ENCODE measurements around the gene SFMBT1. TPM values are rescaled to one million over a fixed set of nuclear protein-coding genes. Genes with fewer than 3 reads are reported as not detected.

SFMBT1 gene
- total RNA-seq, 1 donor = 11.6 TPM

- Histone ChIP-seq H3K27me3 (ENCODE audit: insufficient read depth, low read length) (peaks cover 5% of the 10 kb centered on the region), H4K20me1 (ENCODE audit: insufficient read depth, low read length) (no peaks in the 10 kb centered on the region), H3K4me2 (ENCODE audit: insufficient read depth, low read length) (no peak overlapping the region), H3K79me2 (ENCODE audit: insufficient read depth, low read length) (no peaks in the 10 kb centered on the region), H3K4me1 (ENCODE audit: insufficient read depth, low read length) (no peaks in the 10 kb centered on the region), H3K27ac (ENCODE audit: low read depth, low read length) (no peak overlapping the region), H3K9me3 (ENCODE audit: low read depth, low read length) (no peaks in the 10 kb centered on the region), H3K4me3 (ENCODE audit: insufficient read depth, low read length) (no peak overlapping the region), H2AFZ (ENCODE audit: low read length) (no peak overlapping the region), H3K36me3 (ENCODE audit: insufficient read depth, low read length) (no peaks in the 10 kb centered on the region)
- no peak for DNase-seq (ENCODE audit: insufficient read length, low spot score, missing footprints)
- no peak for TF ChIP-seq CTCF (IDR thresholded peaks at IDR 0.05; ENCODE audit: extremely low read depth, low read depth, low read length)
Measured at GRCh38 chr3:53049987-53050386, 4.1 kb upstream of the SFMBT1 start.

- Histone ChIP-seq H3K4me2 (ENCODE audit: insufficient read depth, low read length) (peak overlapping the region; percentile 76), H2AFZ (ENCODE audit: low read length) (peak overlapping the region; percentile 84), H3K4me1 (ENCODE audit: insufficient read depth, low read length) (peaks cover 4% of the 10 kb centered on the region), H3K27me3 (ENCODE audit: insufficient read depth, low read length) (peaks cover 5% of the 10 kb centered on the region), H3K36me3 (ENCODE audit: insufficient read depth, low read length) (no peaks in the 10 kb centered on the region), H3K4me3 (ENCODE audit: insufficient read depth, low read length) (peak overlapping the region; percentile 84), H3K9me3 (ENCODE audit: low read depth, low read length) (no peaks in the 10 kb centered on the region), H3K27ac (ENCODE audit: low read depth, low read length) (no peak overlapping the region), H4K20me1 (ENCODE audit: insufficient read depth, low read length) (no peaks in the 10 kb centered on the region), H3K79me2 (ENCODE audit: insufficient read depth, low read length) (peaks cover 23% of the 10 kb centered on the region)
- TF ChIP-seq CTCF (IDR thresholded peaks at IDR 0.05; ENCODE audit: extremely low read depth, low read depth, low read length) = peak; percentile 21
- peak; percentile 91 for DNase-seq (ENCODE audit: insufficient read length, low spot score, missing footprints)
Measured at GRCh38 chr3:53046171-53047170, 598 bp upstream of the SFMBT1 start.

- Histone ChIP-seq H3K79me2 (ENCODE audit: insufficient read depth, low read length) (peaks cover 26% of the 10 kb centered on the region), H3K9me3 (ENCODE audit: low read depth, low read length) (no peaks in the 10 kb centered on the region), H3K4me1 (ENCODE audit: insufficient read depth, low read length) (peaks cover 7% of the 10 kb centered on the region), H3K27me3 (ENCODE audit: insufficient read depth, low read length) (peaks cover 5% of the 10 kb centered on the region), H2AFZ (ENCODE audit: low read length) (peak overlapping the region; percentile 95), H3K4me3 (ENCODE audit: insufficient read depth, low read length) (peak overlapping the region; percentile 78), H3K4me2 (ENCODE audit: insufficient read depth, low read length) (peak overlapping the region; percentile 93), H3K27ac (ENCODE audit: low read depth, low read length) (peak overlapping the region; percentile 10), H4K20me1 (ENCODE audit: insufficient read depth, low read length) (no peaks in the 10 kb centered on the region), H3K36me3 (ENCODE audit: insufficient read depth, low read length) (no peaks in the 10 kb centered on the region)
- no peak for TF ChIP-seq CTCF (IDR thresholded peaks at IDR 0.05; ENCODE audit: extremely low read depth, low read depth, low read length)
- DNase-seq (ENCODE audit: insufficient read length, low spot score, missing footprints) = peak; percentile 99
Measured at GRCh38 chr3:53044711-53045517, 959 bp downstream of the SFMBT1 start.

Data from osteoblast (primary cell).